Panc1 (cell line): ENCODE results near the gene AGPAT3. TPM values are rescaled to one million over a fixed set of nuclear protein-coding genes. Genes with fewer than 3 reads are reported as not detected.

Experiments
- ATAC-seq: fragments of 200-7000 bp; cut with Tn5 transposase; 2 replicates; pipeline ENCODE4 v1.9.1; 2020; ENCODE audit warnings: mild to moderate bottlenecking, moderate library complexity
- BruUV-seq: library from RNA; stranded (reverse); fragments of 400-500 nt; replicated peaks from 2 replicates; lab custom pipeline; 2021; lab: Mats Ljungman, UMichigan
- CTCF ChIA-PET: fragments of 300-600 bp; sonication (Branson Sonifier 250); formaldehyde crosslinking; loops from one replicate; lab custom pipeline; 2022; ENCODE audit warnings: antibody characterized with exemption; lab: Charles Lee
- POLR2A ChIA-PET: fragments of 300-600 bp; sonication (Branson Sonifier 250); formaldehyde crosslinking; loops from one replicate; lab custom pipeline; 2022; ENCODE audit warnings: antibody characterized with exemption; lab: Charles Lee
- DNase-seq: peaks from one replicate; pipeline ENCODE4 v3.0.0-alpha.2; 2010; ENCODE audit warnings: low read depth, low spot score
- H3K27ac ChIP-seq: 2 replicates; pipeline ENCODE4 v1.5.1; 2011; ENCODE audit warnings: mild to moderate bottlenecking, low read length, inconsistent platforms
- H3K27me3 ChIP-seq: fragments of 200-500 bp; sonication (Bioruptor generic); 2 replicates; pipeline ENCODE4 v1.6.0; 2014; ENCODE audit warnings: low read length, inconsistent platforms; ENCODE audit not compliant: control insufficient read depth, insufficient read depth
- H3K36me3 ChIP-seq: fragments of 200-500 bp; sonication (Bioruptor generic); 2 replicates; pipeline ENCODE4 v1.5.1; 2014; ENCODE audit warnings: inconsistent platforms, mild to moderate bottlenecking, low read length, moderate library complexity; ENCODE audit not compliant: control insufficient read depth, insufficient read depth
- H3K4me1 ChIP-seq: 2 replicates; pipeline ENCODE4 v1.5.1; 2011; ENCODE audit warnings: inconsistent platforms, mild to moderate bottlenecking, low read length, moderate library complexity; ENCODE audit not compliant: control insufficient read depth, insufficient read depth
- H3K4me3 ChIP-seq, 2 experiments: 2 replicates each; pipeline ENCODE4 v1.5.1; 2011 to 2012; ENCODE audit warnings: low read depth in 2 of 2, low read length in 2 of 2, mild to moderate bottlenecking in 2 of 2, inconsistent platforms in 1 of 2, moderate library complexity in 1 of 2
- H3K9me3 ChIP-seq: fragments of 200-500 bp; sonication (Bioruptor generic); 2 replicates; pipeline ENCODE4 v1.5.1; 2014; ENCODE audit warnings: low read depth, mild to moderate bottlenecking, inconsistent platforms, low read length, moderate library complexity; ENCODE audit not compliant: control insufficient read depth, insufficient read depth
- POLR2AphosphoS5 ChIP-seq: IDR thresholded peaks from 2 replicates; pipeline ENCODE4 v1.6.1; 2012; ENCODE audit warnings: mild to moderate bottlenecking, low read depth, low read length, moderate library complexity
- SIN3A ChIP-seq: IDR thresholded peaks from 2 replicates; pipeline ENCODE4 v1.6.1; 2012; ENCODE audit warnings: low read depth, mild to moderate bottlenecking, low read length, moderate library complexity, borderline replicate concordance; ENCODE audit not compliant: insufficient read depth
- TCF7L2 ChIP-seq: IDR thresholded peaks from 2 replicates; pipeline ENCODE4 v1.6.1; 2011; ENCODE audit warnings: mild to moderate bottlenecking, low read depth, low read length, inconsistent platforms
- in situ Hi-C: cut with HindIII; loops from 2 replicates; pipeline ENCODE4 v1.10.0; 2016; ENCODE audit warnings: low sequenced_read_pairs, low pct_unique_long_range_greater_than_20kb
- intact Hi-C: fragments of 100-400 bp; cut with micrococcal nuclease; formaldehyde crosslinking; loops from one replicate; pipeline ENCODE4 v1.10.0; 2022; ENCODE audit not compliant: unreplicated experiment
- total RNA-seq: library from RNA; stranded (reverse); gene quantifications from one replicate; pipeline ENCODE4 v1.2.1, GENCODE V29; 2021; ENCODE audit not compliant: unreplicated experiment
- TF ChIP-seq, protein P1 (sequence below), 2 experiments: IDR thresholded peaks; 2 replicates each; pipeline ENCODE4 v1.6.1; 2011 to 2012; ENCODE audit warnings: low read depth in 2 of 2, control low read depth in 1 of 2, low read length in 1 of 2, mild to moderate bottlenecking in 1 of 2, moderate library complexity in 1 of 2; ENCODE audit not compliant: insufficient read depth in 1 of 2
- TF ChIP-seq, protein P2 (sequence below): fragments of 450-650 bp; IDR thresholded peaks from 2 replicates; pipeline ENCODE4 v1.5.1; 2017; ENCODE audit warnings: mild to moderate bottlenecking

Gene AGPAT3
- total RNA-seq, 1 experiment from 2014 or later = 40.1 TPM

DNA sequence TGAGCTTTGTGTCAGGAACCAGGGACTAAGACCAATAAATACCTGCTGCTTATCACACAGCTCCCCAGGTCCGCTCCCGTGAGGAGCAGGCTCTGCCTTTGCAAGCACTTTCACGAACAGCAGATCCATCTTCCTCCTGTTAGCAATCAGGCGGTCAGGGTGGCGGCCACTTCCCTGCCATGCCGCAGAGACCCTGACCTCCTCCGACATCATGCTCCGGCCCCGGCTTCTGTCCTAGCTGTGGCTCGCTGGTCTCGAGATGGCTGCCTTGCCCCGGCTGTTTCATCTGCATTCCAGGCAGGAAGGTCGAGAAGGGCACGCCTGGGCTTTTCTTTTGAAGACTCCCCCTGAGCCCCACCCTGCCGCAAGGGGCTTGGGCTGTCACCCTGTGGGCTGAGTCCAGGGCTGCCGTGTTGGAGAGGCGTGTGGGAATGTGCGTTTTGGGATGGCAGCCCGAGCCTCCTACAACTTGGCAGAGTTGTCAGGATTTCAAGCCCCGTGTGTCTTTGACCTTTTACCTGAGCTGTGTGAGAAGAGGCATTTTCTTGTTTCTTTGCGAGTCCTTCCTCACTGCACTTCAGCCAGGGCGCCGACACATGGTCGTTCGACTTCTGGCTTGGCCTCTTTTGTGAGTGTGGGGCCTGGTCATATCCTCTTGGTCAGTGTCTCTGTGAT, 59.5 kb downstream of the AGPAT3 start:
- H3K36me3 ChIP-seq = no peaks in the 10 kb centered on the region
- ChIA-PET POLR2A (no interaction called here), CTCF (no interaction called here)
- no TSS peak for BruUV-seq
- TF ChIP-seq SIN3A (no peak), POLR2AphosphoS5 (no peak), TCF7L2 (no peak)
- TF ChIP-seq, protein P1, sequence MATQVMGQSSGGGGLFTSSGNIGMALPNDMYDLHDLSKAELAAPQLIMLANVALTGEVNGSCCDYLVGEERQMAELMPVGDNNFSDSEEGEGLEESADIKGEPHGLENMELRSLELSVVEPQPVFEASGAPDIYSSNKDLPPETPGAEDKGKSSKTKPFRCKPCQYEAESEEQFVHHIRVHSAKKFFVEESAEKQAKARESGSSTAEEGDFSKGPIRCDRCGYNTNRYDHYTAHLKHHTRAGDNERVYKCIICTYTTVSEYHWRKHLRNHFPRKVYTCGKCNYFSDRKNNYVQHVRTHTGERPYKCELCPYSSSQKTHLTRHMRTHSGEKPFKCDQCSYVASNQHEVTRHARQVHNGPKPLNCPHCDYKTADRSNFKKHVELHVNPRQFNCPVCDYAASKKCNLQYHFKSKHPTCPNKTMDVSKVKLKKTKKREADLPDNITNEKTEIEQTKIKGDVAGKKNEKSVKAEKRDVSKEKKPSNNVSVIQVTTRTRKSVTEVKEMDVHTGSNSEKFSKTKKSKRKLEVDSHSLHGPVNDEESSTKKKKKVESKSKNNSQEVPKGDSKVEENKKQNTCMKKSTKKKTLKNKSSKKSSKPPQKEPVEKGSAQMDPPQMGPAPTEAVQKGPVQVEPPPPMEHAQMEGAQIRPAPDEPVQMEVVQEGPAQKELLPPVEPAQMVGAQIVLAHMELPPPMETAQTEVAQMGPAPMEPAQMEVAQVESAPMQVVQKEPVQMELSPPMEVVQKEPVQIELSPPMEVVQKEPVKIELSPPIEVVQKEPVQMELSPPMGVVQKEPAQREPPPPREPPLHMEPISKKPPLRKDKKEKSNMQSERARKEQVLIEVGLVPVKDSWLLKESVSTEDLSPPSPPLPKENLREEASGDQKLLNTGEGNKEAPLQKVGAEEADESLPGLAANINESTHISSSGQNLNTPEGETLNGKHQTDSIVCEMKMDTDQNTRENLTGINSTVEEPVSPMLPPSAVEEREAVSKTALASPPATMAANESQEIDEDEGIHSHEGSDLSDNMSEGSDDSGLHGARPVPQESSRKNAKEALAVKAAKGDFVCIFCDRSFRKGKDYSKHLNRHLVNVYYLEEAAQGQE (IDR thresholded peaks at IDR 0.05; ENCODE audit: insufficient read depth in 1 of 2, low read depth in 2 of 2, low read length in 1 of 2) = no peak
- TF ChIP-seq, protein P2, sequence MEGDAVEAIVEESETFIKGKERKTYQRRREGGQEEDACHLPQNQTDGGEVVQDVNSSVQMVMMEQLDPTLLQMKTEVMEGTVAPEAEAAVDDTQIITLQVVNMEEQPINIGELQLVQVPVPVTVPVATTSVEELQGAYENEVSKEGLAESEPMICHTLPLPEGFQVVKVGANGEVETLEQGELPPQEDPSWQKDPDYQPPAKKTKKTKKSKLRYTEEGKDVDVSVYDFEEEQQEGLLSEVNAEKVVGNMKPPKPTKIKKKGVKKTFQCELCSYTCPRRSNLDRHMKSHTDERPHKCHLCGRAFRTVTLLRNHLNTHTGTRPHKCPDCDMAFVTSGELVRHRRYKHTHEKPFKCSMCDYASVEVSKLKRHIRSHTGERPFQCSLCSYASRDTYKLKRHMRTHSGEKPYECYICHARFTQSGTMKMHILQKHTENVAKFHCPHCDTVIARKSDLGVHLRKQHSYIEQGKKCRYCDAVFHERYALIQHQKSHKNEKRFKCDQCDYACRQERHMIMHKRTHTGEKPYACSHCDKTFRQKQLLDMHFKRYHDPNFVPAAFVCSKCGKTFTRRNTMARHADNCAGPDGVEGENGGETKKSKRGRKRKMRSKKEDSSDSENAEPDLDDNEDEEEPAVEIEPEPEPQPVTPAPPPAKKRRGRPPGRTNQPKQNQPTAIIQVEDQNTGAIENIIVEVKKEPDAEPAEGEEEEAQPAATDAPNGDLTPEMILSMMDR = no peak
- ATAC-seq (no peak), DNase-seq (no peak)
- no peaks in the 10 kb centered on the region; the same call in 1 of the 2 replicates for H3K4me1 ChIP-seq
- no peak overlapping the region for H3K27ac ChIP-seq
- no peak overlapping the region for H3K4me3 ChIP-seq
- in situ Hi-C loops (no loop called here), intact Hi-C loops (no loop called here)
- no peaks in the 10 kb centered on the region for H3K27me3 ChIP-seq
- H3K9me3 ChIP-seq = no peaks in the 10 kb centered on the region

DNA sequence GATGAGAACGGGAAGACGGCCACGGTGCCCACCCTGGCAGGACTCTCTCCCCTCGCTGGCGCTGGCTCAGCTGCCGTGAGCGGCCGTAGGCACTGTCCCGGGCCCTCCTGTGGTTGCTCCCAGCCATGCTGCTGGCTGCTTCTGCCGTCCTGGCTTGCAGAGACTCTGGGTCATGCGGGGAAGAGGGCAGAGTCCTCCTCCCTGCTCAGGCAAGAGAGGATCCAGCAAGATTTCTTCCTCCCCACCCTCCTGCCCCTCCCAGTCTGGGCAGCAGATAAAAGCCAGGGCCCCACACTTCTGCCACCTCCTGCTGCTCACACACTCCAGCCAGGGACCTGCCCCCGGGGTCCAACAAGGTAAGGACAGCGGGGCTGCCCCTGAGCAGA, 60.1 kb downstream of the AGPAT3 start:
- ATAC-seq (peak; percentile 35; the same call in 1 of the 2 replicates), DNase-seq (no peak)
- ChIA-PET POLR2A (no interaction called here), CTCF (no interaction called here)
- H3K4me1 ChIP-seq = no peaks in the 10 kb centered on the region; the same call in 1 of the 2 replicates
- no TSS peak for BruUV-seq
- no peaks in the 10 kb centered on the region for H3K9me3 ChIP-seq
- no peak overlapping the region for H3K27ac ChIP-seq
- intact Hi-C loops (no loop called here), in situ Hi-C loops (no loop called here)
- TF ChIP-seq, protein P1 (IDR thresholded peaks at IDR 0.05; ENCODE audit: insufficient read depth in 1 of 2, low read depth in 2 of 2, low read length in 1 of 2) = no peak
- TF ChIP-seq, protein P2 = no peak
- TF ChIP-seq POLR2AphosphoS5 (no peak), TCF7L2 (no peak), SIN3A (no peak)
- H3K27me3 ChIP-seq = no peaks in the 10 kb centered on the region
- H3K36me3 ChIP-seq = no peaks in the 10 kb centered on the region
- no peak overlapping the region for H3K4me3 ChIP-seq
